Hepatocyte (in vitro differentiated cells): ENCODE data around the gene CEBPG.

Experiments used
- CTCF ChIP-seq: fragments of 200-600 bp; sonication (generic); IDR thresholded peaks from 2 replicates; pipeline ENCODE4 v1.5.1; 2016; ENCODE audit warnings: antibody characterized with exemption, mild to moderate bottlenecking; ENCODE audit not compliant: poor library complexity
- EZH2 ChIP-seq: fragments of 200-600 bp; sonication (generic); IDR thresholded peaks from 2 replicates; pipeline ENCODE4 v1.6.1; 2016; ENCODE audit warnings: antibody characterized with exemption, mild to moderate bottlenecking, borderline replicate concordance
- EZH2phosphoT487 ChIP-seq: fragments of 200-600 bp; sonication (generic); IDR thresholded peaks from one replicate; pipeline ENCODE4 v1.6.1; 2018; ENCODE audit warnings: antibody characterized with exemption, mild to moderate bottlenecking, low read depth, moderate library complexity; ENCODE audit not compliant: unreplicated experiment, severe bottlenecking

- TF ChIP-seq CTCF (no peak), EZH2 (no peak), EZH2phosphoT487 (no peak)
These were observed 31.2 kb downstream of the CEBPG start for GRCh38 chr19:33404506-33405253.
